Breast epithelium (tissue), 4 donors: ENCODE data around the gene KIAA0753. TPM values are rescaled to one million over a fixed set of nuclear protein-coding genes. Genes with fewer than 3 reads are reported as not detected.
A peak's percentile ranks its signal among the peaks of the same experiment; 100 is the strongest.

Experiments used
- DNase-seq, 2 donors: peaks; one replicate each; pipeline ENCODE4 v3.0.0-alpha.2; 2019; ENCODE audit warnings: low spot score in 2 of 2
- H3K27ac ChIP-seq, 2 donors: fragments of 200-600 bp; sonication (generic) in 1 of 2; one replicate each; pipeline ENCODE4 v1.5.1; 2016 to 2019; ENCODE audit warnings: mild to moderate bottlenecking in 1 of 2
- H3K27me3 ChIP-seq, 2 donors: fragments of 200-600 bp; sonication (generic) in 1 of 2; one replicate each; pipeline versions ENCODE4 v1.5.1 to v1.6.0; 2017 to 2019; ENCODE audit warnings: control low read depth in 1 of 2, mild to moderate bottlenecking in 1 of 2
- H3K36me3 ChIP-seq: fragments of 200-600 bp; one replicate; pipeline ENCODE4 v1.5.1; 2019
- H3K4me1 ChIP-seq, 2 donors: fragments of 200-600 bp; sonication (generic); one replicate each; pipeline ENCODE4 v1.5.1; 2016 to 2019; ENCODE audit warnings: control low read depth in 1 of 2
- H3K4me3 ChIP-seq, 3 donors: fragments of 200-600 bp; sonication (generic); 1 replicate in 2 of 3; 2 replicates in 1 of 3; pipeline ENCODE4 v1.5.1; 2016 to 2019; ENCODE audit warnings: mild to moderate bottlenecking in 3 of 3, moderate library complexity in 2 of 3
- H3K9me3 ChIP-seq, 2 donors: fragments of 200-600 bp; sonication (generic) in 1 of 2; one replicate each; pipeline ENCODE4 v1.5.1; 2016 to 2019; ENCODE audit warnings: control low read depth in 1 of 2
- POLR2A ChIP-seq: fragments of 450-650 bp; IDR thresholded peaks from one replicate; pipeline ENCODE4 v1.6.1; 2016; ENCODE audit warnings: antibody characterized with exemption, mild to moderate bottlenecking, moderate library complexity
- POLR2AphosphoS5 ChIP-seq, 3 donors: sonication (generic); formaldehyde crosslinking; IDR thresholded peaks; one replicate each; pipeline ENCODE4 v1.6.1; 2017; ENCODE audit warnings: antibody characterized with exemption in 3 of 3
- intact Hi-C: fragments of 100-400 bp; cut with DNase I; formaldehyde crosslinking; loops from one replicate; pipeline ENCODE4 v1.15.1; 2023; ENCODE audit warnings: low total_unique reads
- total RNA-seq, 3 donors: library from RNA; depleted of rRNA; stranded (reverse); fragments of >200 nt; gene quantifications; one replicate each; pipeline ENCODE4 v1.1.0, GENCODE V29; 2016
- TF ChIP-seq, protein P1 (sequence below), 3 donors: fragments of 450-650 bp; IDR thresholded peaks; one replicate each; pipeline ENCODE4 v1.5.1; 2016 to 2017; ENCODE audit warnings: antibody characterized with exemption in 3 of 3, mild to moderate bottlenecking in 3 of 3, moderate library complexity in 3 of 3

The KIAA0753 gene
- total RNA-seq, 3 donors from 2014 or later: 10.1 to 26.5 (median 25.6) TPM

DNA sequence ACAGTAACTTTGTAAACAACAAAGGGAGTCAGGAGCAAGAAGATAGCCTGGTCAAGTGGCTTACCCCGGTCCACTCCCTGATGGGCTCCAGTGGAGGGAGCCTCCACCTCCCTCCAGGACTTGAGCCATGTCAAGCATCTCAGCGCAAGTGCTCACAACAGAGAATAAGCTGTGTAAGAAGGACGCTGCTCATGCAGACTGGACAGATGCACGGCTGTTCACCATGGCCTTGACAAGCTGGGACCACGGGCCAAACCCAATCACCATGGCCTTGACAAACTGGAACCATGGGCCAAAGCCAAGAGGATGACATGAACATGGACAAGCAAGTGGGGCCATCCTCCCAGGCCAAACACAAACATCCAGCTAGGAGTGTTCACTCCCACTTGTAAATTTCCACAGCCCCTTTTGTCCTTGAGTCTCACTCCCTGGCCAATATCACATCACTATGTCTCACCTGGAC, 80.7 kb downstream of the KIAA0753 start:
- H3K27ac ChIP-seq: no peak overlapping the region
- no peaks in the 10 kb centered on the region for H3K9me3 ChIP-seq
- TF ChIP-seq POLR2AphosphoS5 (IDR thresholded peaks at IDR 0.05) (no peak), POLR2A (no peak)
- TF ChIP-seq, protein P1, sequence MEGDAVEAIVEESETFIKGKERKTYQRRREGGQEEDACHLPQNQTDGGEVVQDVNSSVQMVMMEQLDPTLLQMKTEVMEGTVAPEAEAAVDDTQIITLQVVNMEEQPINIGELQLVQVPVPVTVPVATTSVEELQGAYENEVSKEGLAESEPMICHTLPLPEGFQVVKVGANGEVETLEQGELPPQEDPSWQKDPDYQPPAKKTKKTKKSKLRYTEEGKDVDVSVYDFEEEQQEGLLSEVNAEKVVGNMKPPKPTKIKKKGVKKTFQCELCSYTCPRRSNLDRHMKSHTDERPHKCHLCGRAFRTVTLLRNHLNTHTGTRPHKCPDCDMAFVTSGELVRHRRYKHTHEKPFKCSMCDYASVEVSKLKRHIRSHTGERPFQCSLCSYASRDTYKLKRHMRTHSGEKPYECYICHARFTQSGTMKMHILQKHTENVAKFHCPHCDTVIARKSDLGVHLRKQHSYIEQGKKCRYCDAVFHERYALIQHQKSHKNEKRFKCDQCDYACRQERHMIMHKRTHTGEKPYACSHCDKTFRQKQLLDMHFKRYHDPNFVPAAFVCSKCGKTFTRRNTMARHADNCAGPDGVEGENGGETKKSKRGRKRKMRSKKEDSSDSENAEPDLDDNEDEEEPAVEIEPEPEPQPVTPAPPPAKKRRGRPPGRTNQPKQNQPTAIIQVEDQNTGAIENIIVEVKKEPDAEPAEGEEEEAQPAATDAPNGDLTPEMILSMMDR (IDR thresholded peaks at IDR 0.05): no peak
- H3K27me3 ChIP-seq: no peaks in the 10 kb centered on the region
- H3K4me3 ChIP-seq: no peak overlapping the region
- peaks cover 0 to 5% of the 10 kb centered on the region in 2 donors for H3K4me1 ChIP-seq
- intact Hi-C loops: no loop called here
- H3K36me3 ChIP-seq: no peaks in the 10 kb centered on the region
- no peak for DNase-seq

DNA sequence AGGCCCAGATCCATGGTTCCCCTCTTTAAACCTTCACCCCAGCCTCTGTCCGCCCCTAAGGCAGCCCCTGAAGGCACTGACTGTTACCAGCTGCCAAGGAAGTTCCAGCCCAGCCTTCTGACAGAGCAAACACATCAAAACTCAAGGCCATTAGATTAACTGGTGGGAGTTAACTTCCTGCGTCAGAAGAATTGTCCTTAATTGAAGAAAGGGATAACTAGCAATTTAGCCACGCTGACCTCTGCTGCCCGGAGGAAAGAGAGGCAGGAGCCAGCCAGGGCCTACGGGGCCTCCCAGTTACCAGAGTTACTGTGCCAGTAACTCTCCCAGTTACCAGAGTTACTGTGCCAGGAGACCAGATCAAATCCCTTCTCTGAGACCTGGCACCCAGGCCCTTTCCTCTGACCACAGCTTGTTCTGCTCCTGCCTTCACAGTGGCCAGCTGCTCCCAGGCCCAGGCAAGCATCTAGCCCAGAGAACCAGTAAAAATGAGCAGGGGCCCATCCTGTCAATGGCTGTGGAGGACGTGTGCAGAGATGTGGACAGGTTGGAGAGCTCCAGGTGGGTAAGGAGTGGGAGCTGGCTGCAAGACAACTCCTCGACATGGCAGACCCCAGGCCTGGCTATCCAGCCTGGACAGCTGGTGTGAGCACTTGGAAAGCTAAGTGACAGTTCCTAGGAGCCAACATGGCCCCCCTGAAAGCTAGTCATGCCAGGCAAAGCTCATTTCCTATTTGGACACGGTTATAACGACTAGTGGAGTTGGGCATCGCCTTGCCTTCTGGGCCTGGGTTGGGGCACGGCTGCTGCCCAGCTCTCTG, 81.4 kb downstream of the KIAA0753 start:
- Histone ChIP-seq H3K36me3 (no peaks in the 10 kb centered on the region), H3K4me1 (peaks cover 0 to 5% of the 10 kb centered on the region in 2 donors), H3K27me3 (no peaks in the 10 kb centered on the region), H3K9me3 (no peaks in the 10 kb centered on the region), H3K4me3 (no peak overlapping the region), H3K27ac (no peak overlapping the region)
- TF ChIP-seq POLR2AphosphoS5 (IDR thresholded peaks at IDR 0.05) (no peak), POLR2A (no peak)
- TF ChIP-seq, protein P1 (IDR thresholded peaks at IDR 0.05): no peak
- no peak for DNase-seq
- intact Hi-C loops: no loop called here

DNA sequence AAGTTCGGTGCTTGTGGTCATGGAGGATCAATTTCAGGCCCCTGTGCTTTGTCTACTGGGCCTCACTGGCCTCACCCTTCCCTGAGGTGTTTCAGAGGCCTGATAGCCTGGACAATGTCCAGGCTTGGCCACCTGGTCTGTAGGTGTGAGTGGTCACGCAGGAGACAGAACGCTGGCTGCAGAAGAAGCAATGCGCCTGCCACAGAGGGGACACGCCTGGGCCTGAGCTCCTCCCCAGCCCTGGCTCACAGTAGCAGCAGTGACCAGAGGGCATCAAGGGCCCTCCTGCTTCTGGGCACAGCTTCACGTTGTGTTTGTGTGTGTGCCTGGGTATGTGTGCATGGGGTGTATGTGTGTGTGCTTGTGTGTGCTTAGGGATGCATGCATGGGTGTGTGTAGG, 82.2 kb downstream of the KIAA0753 start:
- Histone ChIP-seq H3K4me3 (no peak overlapping the region), H3K9me3 (no peaks in the 10 kb centered on the region), H3K36me3 (no peaks in the 10 kb centered on the region), H3K27ac (no peak overlapping the region), H3K27me3 (no peaks in the 10 kb centered on the region), H3K4me1 (peaks cover 0 to 5% of the 10 kb centered on the region in 2 donors)
- intact Hi-C loops: no loop called here
- TF ChIP-seq POLR2AphosphoS5 (IDR thresholded peaks at IDR 0.05) (no peak), POLR2A (no peak)
- TF ChIP-seq, protein P1 (IDR thresholded peaks at IDR 0.05): no peak
- no peak for DNase-seq

DNA sequence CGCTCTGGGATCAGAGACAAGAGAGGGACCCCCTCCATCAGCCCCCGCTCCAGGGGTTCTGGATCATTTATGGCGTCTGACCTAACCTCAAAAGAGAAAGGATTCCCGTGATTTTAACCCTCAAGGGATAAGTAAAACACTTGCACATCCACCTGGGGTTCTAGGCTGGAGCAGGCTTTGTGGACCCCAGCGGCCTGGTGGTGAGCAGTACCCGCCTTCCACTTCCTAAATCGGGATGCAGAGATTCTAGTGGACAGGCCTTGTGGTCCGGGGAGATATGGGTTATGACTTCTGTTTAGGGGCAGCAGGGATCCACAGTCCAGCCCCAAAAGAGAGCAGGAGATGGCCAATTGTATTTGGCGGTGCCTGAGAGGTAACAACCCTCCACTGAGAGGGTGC, 83.5 kb downstream of the KIAA0753 start:
- H3K36me3 ChIP-seq: no peaks in the 10 kb centered on the region
- no peak for DNase-seq
- peaks cover 0 to 7% of the 10 kb centered on the region in 2 donors for H3K4me1 ChIP-seq
- H3K9me3 ChIP-seq: no peaks in the 10 kb centered on the region
- intact Hi-C loops: no loop called here
- H3K27me3 ChIP-seq: no peaks in the 10 kb centered on the region
- TF ChIP-seq POLR2A (no peak), POLR2AphosphoS5 (IDR thresholded peaks at IDR 0.05) (no peak)
- TF ChIP-seq, protein P1 (IDR thresholded peaks at IDR 0.05): no peak
- H3K27ac ChIP-seq: no peak overlapping the region
- peak overlapping the region; percentile 23 to 88 (median 71) for H3K4me3 ChIP-seq
